NB4 (cell line): ENCODE results near the gene HDAC11.
"Not testable (repeated sequence)": the region's sequence is repeated elsewhere in the genome, so short reads cannot be mapped to it uniquely, and the experiment has no call there.

Source experiments
- DNase-seq: peaks from one replicate; pipeline ENCODE4 v3.0.0; 2010; ENCODE audit warnings: low read depth
- H3K4me3 ChIP-seq: one replicate; pipeline ENCODE4 v1.5.1; 2011; ENCODE audit warnings: mild to moderate bottlenecking, low read depth, low read length, moderate library complexity
- MYC ChIP-seq: IDR thresholded peaks from 2 replicates; pipeline ENCODE4 v1.6.1; 2011; ENCODE audit warnings: low read depth, low read length
- POLR2A ChIP-seq: IDR thresholded peaks from 2 replicates; pipeline ENCODE4 v1.6.1; 2011; ENCODE audit warnings: mild to moderate bottlenecking; ENCODE audit not compliant: insufficient read length; ENCODE audit errors: extremely low read depth
- TF ChIP-seq, protein P1 (sequence below): IDR thresholded peaks from one replicate; pipeline ENCODE4 v1.5.1; 2012; ENCODE audit warnings: low read depth, low read length
- TF ChIP-seq, protein P2 (sequence below): IDR thresholded peaks from 2 replicates; pipeline ENCODE4 v1.6.1; 2011; ENCODE audit warnings: low read depth, low read length

The HDAC11 gene

GRCh38 chr3:13495351-13495813 is 15.3 kb downstream of the HDAC11 start:
- DNase-seq = no peak
- no peak overlapping the region for H3K4me3 ChIP-seq
- TF ChIP-seq POLR2A (no peak), MYC (no peak)
- TF ChIP-seq, protein P1, sequence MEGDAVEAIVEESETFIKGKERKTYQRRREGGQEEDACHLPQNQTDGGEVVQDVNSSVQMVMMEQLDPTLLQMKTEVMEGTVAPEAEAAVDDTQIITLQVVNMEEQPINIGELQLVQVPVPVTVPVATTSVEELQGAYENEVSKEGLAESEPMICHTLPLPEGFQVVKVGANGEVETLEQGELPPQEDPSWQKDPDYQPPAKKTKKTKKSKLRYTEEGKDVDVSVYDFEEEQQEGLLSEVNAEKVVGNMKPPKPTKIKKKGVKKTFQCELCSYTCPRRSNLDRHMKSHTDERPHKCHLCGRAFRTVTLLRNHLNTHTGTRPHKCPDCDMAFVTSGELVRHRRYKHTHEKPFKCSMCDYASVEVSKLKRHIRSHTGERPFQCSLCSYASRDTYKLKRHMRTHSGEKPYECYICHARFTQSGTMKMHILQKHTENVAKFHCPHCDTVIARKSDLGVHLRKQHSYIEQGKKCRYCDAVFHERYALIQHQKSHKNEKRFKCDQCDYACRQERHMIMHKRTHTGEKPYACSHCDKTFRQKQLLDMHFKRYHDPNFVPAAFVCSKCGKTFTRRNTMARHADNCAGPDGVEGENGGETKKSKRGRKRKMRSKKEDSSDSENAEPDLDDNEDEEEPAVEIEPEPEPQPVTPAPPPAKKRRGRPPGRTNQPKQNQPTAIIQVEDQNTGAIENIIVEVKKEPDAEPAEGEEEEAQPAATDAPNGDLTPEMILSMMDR = no peak
- TF ChIP-seq, protein P2, sequence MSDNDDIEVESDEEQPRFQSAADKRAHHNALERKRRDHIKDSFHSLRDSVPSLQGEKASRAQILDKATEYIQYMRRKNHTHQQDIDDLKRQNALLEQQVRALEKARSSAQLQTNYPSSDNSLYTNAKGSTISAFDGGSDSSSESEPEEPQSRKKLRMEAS = no peak

- no peak overlapping the region for H3K4me3 ChIP-seq
- TF ChIP-seq, protein P1 = peak; percentile 91
- TF ChIP-seq, protein P2 = no peak
- peak; percentile 75 for DNase-seq
These were observed 16.0 kb downstream of the HDAC11 start for GRCh38 chr3:13495921-13496723.

DNA sequence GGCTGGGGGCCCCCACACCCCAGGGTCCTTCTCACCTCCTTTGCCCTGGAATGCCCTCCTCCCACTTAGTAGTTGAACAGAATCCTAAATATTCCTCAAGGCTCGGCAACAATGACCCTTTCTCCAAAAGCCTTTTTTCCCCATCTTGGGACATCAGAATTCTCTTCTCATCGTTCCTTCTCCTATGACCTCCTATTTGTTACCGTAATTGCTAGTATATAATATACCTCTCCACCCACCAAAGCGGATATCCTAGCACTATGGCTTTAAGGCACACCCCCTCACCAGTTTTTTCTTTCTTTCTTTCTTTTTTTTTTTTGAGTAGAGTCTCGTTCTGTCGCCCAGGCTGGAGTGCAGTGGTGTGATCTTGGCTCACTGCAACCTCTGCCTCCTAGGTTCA is 16.8 kb downstream of the HDAC11 start:
- no peak for DNase-seq
- TF ChIP-seq, protein P2 = no peak
- TF ChIP-seq MYC (no peak), POLR2A (no peak)
- TF ChIP-seq, protein P1 = no peak
- no peak overlapping the region for H3K4me3 ChIP-seq

DNA sequence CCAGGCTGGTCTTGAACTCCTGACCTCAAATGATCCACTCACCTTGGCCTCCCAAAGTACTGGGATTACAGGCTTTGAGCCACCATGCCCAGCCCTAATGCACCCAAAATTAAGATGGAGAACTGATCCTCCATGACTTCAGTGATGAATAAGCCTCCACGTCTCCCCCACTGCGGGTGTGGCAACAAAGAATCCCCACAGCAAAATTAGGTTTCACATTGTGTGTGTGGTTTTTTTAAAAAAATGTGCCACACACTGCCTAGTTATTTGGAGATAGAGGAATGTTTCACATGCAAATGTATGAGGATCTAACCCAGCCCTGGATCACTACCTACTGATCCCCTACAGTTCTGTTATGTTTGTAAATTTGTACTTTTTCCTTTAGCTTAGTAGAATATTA is 17.3 kb downstream of the HDAC11 start:
- DNase-seq = no peak

DNA sequence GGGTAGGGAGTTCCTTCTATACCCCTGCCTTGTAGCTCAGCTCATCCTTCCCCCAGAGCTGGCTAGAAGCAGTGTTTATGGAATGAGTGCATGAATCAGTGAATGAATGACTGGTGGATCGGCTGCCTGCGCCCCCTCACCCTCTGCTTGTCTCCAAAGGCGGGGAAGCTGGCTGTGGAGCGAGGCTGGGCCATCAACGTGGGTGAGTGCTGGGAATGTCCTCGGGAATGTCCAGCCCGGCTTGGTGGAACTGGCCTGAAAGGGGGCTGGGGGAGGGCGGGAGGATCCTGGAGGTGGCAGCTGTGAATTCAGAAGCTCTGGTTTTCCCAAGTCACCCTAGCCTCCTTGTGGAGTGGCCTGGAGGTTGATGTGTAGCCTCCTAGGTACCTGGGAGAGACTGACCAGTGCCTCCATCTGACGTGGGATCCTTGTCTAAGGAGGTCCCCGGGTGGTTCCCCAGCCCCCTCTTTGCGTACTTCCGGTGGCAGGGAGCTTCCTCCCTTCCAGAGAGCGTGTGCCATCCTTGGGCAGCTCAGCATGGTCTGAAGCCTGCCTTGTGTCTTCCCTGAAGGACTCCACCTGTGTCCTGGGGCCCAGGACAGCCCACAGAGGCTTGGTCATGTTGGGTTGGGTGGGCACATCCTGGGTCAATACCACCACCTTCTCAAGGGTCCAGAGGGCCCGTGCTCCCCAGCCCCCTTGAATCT is 18.4 kb downstream of the HDAC11 start:
- TF ChIP-seq, protein P2 = no peak
- TF ChIP-seq POLR2A (no peak), MYC (no peak)
- TF ChIP-seq, protein P1 = no peak
- H3K4me3 ChIP-seq = no peak overlapping the region
- DNase-seq = no peak

More for the DNA sequence above, 17.3 kb downstream of the HDAC11 start:
- TF ChIP-seq MYC (no peak), POLR2A (no peak)
- TF ChIP-seq, protein P2 = no peak
- TF ChIP-seq, protein P1 = no peak
- no peak overlapping the region for H3K4me3 ChIP-seq

- DNase-seq = not testable (repeated sequence)
These were observed 19.1 kb downstream of the HDAC11 start for GRCh38 chr3:13499246-13499645.

More at GRCh38 chr3:13499246-13499645, 19.1 kb downstream of the HDAC11 start:
- H3K4me3 ChIP-seq = not testable (repeated sequence)
